Astrocyte (in vitro differentiated cells and primary cell): ENCODE measurements around the gene GNGT1.

ENCODE experiments used
- EZH2 ChIP-seq: IDR thresholded peaks from 2 replicates; pipeline ENCODE4 v1.6.1; 2012; ENCODE audit warnings: mild to moderate bottlenecking, low read length, inconsistent platforms; ENCODE audit not compliant: insufficient read depth
- TF ChIP-seq, protein P1 (sequence below): IDR thresholded peaks from 2 replicates; pipeline ENCODE4 v1.5.1; 2011; ENCODE audit warnings: low read depth, mild to moderate bottlenecking, inconsistent platforms, low read length, moderate library complexity; ENCODE audit not compliant: insufficient read depth

DNA sequence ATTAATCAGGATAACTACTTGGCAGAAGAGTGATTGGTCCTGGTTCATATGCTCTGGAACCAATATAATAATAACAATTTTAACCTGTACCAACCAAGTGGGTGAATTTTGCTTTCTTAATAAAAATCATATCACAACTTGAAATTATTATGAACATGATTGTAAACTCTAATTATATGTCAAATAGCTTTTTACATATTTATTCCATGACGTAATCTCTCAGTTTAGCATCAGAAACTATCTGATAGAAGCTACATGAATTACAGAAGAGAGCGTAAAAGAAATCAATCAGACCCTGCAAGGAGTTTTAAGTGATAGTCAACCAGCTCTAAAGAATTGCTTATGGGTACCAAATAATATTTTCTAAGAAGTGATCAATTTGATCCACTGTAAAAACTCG lies 25.3 kb downstream of the GNGT1 start:
- TF ChIP-seq, protein P1, sequence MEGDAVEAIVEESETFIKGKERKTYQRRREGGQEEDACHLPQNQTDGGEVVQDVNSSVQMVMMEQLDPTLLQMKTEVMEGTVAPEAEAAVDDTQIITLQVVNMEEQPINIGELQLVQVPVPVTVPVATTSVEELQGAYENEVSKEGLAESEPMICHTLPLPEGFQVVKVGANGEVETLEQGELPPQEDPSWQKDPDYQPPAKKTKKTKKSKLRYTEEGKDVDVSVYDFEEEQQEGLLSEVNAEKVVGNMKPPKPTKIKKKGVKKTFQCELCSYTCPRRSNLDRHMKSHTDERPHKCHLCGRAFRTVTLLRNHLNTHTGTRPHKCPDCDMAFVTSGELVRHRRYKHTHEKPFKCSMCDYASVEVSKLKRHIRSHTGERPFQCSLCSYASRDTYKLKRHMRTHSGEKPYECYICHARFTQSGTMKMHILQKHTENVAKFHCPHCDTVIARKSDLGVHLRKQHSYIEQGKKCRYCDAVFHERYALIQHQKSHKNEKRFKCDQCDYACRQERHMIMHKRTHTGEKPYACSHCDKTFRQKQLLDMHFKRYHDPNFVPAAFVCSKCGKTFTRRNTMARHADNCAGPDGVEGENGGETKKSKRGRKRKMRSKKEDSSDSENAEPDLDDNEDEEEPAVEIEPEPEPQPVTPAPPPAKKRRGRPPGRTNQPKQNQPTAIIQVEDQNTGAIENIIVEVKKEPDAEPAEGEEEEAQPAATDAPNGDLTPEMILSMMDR, result no peak
- TF ChIP-seq EZH2, result no peak
